GM12878 (cell line): ENCODE results near the gene FTO.

Experiments
- POLR2AphosphoS5 ChIP-seq: IDR thresholded peaks from 2 replicates; pipeline ENCODE4 v1.6.1; 2011; ENCODE audit warnings: mild to moderate bottlenecking, low read length, inconsistent platforms
- TF ChIP-seq, protein P1 (sequence below), 3 experiments: IDR thresholded peaks in 2 of 3; conservative IDR thresholded peaks in 1 of 3; 2 replicates each; pipeline ENCODE4 v1.5.1; 2011; ENCODE audit warnings: low read depth in 3 of 3, low read length in 3 of 3, mild to moderate bottlenecking in 3 of 3, control low read depth in 2 of 3, moderate library complexity in 2 of 3, inconsistent platforms in 1 of 3, mixed read lengths in 1 of 3; ENCODE audit not compliant: control insufficient read depth in 2 of 3, insufficient read depth in 1 of 3; ENCODE audit errors: extremely low read depth in 1 of 3

DNA sequence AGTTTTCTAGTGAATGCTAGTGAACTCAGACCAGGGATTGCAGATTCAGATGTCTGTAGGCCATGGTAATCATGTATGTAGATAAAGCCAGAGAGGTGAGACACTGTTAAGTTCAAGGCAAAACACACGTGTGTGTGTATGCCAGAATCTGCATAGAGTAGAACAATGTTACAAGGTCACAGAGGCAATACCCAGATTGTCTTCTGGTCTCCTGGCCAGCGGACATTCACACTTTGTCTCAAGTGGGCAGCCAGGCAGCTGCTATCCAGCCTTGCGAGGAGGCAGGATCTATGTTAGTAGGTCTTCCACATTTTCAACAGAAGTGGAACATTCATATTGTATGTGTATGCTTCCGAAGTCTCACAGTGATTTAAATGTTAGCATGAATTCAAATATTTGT lies 244.4 kb downstream of the FTO start:
- no peak for TF ChIP-seq POLR2AphosphoS5
- TF ChIP-seq, protein P1, sequence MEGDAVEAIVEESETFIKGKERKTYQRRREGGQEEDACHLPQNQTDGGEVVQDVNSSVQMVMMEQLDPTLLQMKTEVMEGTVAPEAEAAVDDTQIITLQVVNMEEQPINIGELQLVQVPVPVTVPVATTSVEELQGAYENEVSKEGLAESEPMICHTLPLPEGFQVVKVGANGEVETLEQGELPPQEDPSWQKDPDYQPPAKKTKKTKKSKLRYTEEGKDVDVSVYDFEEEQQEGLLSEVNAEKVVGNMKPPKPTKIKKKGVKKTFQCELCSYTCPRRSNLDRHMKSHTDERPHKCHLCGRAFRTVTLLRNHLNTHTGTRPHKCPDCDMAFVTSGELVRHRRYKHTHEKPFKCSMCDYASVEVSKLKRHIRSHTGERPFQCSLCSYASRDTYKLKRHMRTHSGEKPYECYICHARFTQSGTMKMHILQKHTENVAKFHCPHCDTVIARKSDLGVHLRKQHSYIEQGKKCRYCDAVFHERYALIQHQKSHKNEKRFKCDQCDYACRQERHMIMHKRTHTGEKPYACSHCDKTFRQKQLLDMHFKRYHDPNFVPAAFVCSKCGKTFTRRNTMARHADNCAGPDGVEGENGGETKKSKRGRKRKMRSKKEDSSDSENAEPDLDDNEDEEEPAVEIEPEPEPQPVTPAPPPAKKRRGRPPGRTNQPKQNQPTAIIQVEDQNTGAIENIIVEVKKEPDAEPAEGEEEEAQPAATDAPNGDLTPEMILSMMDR (IDR thresholded peaks at IDR 0.05 in 2 of 3, conservative IDR thresholded peaks at IDR 0.05 in 1 of 3; ENCODE audit: control insufficient read depth in 2 of 3, extremely low read depth in 1 of 3, insufficient read depth in 1 of 3, low read depth in 3 of 3, low read length in 3 of 3) = no peak
